ENCODE data around the gene ZFAND2A.

GRCh38 chr7:1209097-1209496, 49.1 kb upstream of the ZFAND2A start:
- TF ChIP-seq POLR2AphosphoS5 (IDR thresholded peaks at IDR 0.05; ENCODE audit: low read depth) (no peak), CTCF (IDR thresholded peaks at IDR 0.05; ENCODE audit: insufficient read depth, low read length) (no peak), GABPA (IDR thresholded peaks at IDR 0.05; ENCODE audit: low read depth) (no peak)
